Activated CD8-positive, alpha-beta memory T cell treated with anti-CD3 and anti-CD28 coated beads, Interleukin-2, amount 10 ng/mL, durations not matched to agents 7 days and 5 days (primary cell): ENCODE data around the gene ATG9A. TPM values are rescaled to one million over a fixed set of nuclear protein-coding genes. Genes with fewer than 3 reads are reported as not detected.

Experiments
- ATAC-seq: fragments of 150-1000 bp; cut with Tn5 transposase; one replicate; pipeline ENCODE4 v1.10.0; 2021; ENCODE audit warnings: moderate library complexity
- CTCF ChIA-PET: fragments of 350-600 bp; sonication (Branson Sonifier 250); formaldehyde crosslinking; loops from one replicate; lab custom pipeline; 2021; ENCODE audit warnings: antibody characterized with exemption; lab: Charles Lee
- DNase-seq: peaks from one replicate; pipeline ENCODE4 v3.0.0-alpha.2; 2020
- H3K27ac Mint-ChIP-seq: one replicate; pipeline ENCODE4 v1.8.0; 2021; ENCODE audit warnings: mild to moderate bottlenecking, mixed read lengths
- H3K27me3 Mint-ChIP-seq: one replicate; pipeline ENCODE4 v1.8.0; 2021; ENCODE audit warnings: mixed read lengths
- H3K36me3 Mint-ChIP-seq: one replicate; pipeline ENCODE4 v1.8.0; 2021; ENCODE audit warnings: mild to moderate bottlenecking, mixed read lengths
- H3K4me1 Mint-ChIP-seq: one replicate; pipeline ENCODE4 v1.8.0; 2021; ENCODE audit warnings: mixed read lengths
- H3K4me3 Mint-ChIP-seq: one replicate; pipeline ENCODE4 v1.8.0; 2021; ENCODE audit warnings: mild to moderate bottlenecking, moderate library complexity, mixed read lengths
- H3K9me3 Mint-ChIP-seq: one replicate; pipeline ENCODE4 v1.8.0; 2022; ENCODE audit warnings: low read depth, mixed read lengths
- total RNA-seq, 2 experiments: library from RNA; stranded (reverse); gene quantifications; one replicate each; pipeline ENCODE4 v1.2.3, GENCODE V29; 2021

Gene ATG9A, protein sequence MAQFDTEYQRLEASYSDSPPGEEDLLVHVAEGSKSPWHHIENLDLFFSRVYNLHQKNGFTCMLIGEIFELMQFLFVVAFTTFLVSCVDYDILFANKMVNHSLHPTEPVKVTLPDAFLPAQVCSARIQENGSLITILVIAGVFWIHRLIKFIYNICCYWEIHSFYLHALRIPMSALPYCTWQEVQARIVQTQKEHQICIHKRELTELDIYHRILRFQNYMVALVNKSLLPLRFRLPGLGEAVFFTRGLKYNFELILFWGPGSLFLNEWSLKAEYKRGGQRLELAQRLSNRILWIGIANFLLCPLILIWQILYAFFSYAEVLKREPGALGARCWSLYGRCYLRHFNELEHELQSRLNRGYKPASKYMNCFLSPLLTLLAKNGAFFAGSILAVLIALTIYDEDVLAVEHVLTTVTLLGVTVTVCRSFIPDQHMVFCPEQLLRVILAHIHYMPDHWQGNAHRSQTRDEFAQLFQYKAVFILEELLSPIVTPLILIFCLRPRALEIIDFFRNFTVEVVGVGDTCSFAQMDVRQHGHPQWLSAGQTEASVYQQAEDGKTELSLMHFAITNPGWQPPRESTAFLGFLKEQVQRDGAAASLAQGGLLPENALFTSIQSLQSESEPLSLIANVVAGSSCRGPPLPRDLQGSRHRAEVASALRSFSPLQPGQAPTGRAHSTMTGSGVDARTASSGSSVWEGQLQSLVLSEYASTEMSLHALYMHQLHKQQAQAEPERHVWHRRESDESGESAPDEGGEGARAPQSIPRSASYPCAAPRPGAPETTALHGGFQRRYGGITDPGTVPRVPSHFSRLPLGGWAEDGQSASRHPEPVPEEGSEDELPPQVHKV
- 10 to 100 TPM; 56.6 to 60.7 TPM for total RNA-seq

DNA sequence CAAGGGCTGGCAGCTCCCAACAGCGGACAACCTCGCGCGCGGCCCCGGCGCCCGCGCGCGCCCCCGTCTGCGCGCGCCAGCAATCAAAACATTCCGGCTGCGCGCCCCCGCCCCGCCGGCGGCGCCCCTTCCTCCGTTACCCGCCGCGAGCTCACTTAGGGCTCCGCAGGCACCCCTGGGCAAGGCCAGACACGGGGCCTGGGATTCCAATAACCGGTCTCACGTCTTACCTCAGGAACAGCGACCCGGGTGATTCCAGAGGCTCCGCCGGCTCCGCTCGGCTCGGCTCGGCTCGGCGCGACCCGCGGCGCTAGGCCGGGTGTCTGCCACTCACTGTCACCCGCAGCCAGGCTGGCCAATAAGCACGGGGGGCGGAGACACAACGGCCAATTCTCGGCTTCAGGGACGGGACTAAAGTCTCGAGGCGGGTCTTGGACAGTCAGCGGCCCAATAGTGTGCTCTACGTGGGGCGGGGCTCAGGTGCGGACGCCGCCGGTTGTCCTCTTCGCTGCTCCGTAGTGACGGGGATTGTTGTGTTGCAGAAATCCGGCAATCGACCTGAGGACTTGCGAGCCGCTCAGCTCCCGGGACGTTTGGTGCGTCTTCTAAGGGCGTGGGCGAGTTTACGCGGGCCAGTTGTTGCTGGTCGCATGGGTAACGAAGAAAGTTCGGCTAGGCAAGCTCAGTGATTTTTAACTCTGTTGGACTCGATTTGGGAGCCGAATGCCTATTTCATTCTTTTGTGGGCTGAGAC, at the start of gene ATG9A, which contains the start of gene ANKZF1:
TSS of gene ATG9A (minus strand) at position 332 of the 754 bp plus-strand sequence. CDS start 1,612 bp downstream, outside the sequence.
TSS of gene ANKZF1 (plus strand) at position 502 of the 754 bp plus-strand sequence. CDS start 452 bp downstream, outside the sequence.
- Mint-ChIP-seq H3K27me3 (no peaks in the 10 kb centered on the region), H3K4me3 (peak within 1 kb of the TSS; percentile 98), H3K4me1 (peaks cover 65% of the 10 kb centered on the region), H3K9me3 (no peaks in the 10 kb centered on the region), H3K36me3 (peaks cover 54% of the 10 kb centered on the region), H3K27ac (peak within 1 kb of the TSS; percentile 95)
- ATAC-seq = peak; percentile 98
- peak; percentile 100 for DNase-seq
- CTCF ChIA-PET = interaction anchor here (0.7 to 3.3 kb wide), 19 partner anchors 10 to 382 kb away, joined by 3 to 24 read pairs (median 7); partner anchors contain the start of genes ABCB6, CNPPD1, GLB1L and NHEJ1

DNA sequence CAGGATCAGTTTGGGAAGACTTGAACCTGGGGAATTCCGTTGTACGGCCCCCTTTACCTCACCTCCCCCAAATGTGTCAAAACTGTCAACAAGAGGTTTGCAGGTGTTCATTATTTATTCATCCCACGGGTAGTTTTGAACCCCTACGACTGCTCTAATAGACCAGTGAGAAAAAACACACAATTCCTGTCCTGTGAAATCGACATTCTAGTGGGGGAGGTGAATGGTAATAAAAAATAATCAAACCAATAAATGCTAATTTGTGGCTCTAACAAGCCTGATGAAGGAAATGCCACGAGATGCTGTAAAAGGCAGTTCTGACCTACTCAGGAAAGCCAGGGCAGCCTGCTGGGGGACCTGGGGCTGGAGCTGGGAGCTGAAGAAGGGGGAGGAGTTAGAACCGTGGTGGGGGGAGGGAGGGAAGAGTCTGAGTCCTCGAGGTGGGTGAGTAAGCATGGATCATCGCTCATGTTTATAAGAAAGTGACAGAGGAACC, 49.3 kb upstream of the ATG9A start:
- peak overlapping the region; percentile 95 for H3K27ac Mint-ChIP-seq
- DNase-seq (no peak), ATAC-seq (no peak)
- CTCF ChIA-PET = interaction anchor here (0.6 to 14.8 kb wide), 31 partner anchors 10 to 381 kb away, joined by 3 to 260 read pairs (median 4); partner anchors contain the start of genes GLB1L, NHEJ1, STK16 and TUBA4A
- H3K4me1 Mint-ChIP-seq = peaks cover 32% of the 10 kb centered on the region
- peak overlapping the region; percentile 94 for H3K4me3 Mint-ChIP-seq
- H3K36me3 Mint-ChIP-seq = peaks cover 12% of the 10 kb centered on the region
- no peaks in the 10 kb centered on the region for H3K27me3 Mint-ChIP-seq
- no peaks in the 10 kb centered on the region for H3K9me3 Mint-ChIP-seq

- CTCF ChIA-PET = interaction anchor here (0.6 to 14.8 kb wide), 28 partner anchors 8 to 380 kb away, joined by 3 to 260 read pairs (median 6); partner anchors contain the start of genes ABCB6, ANKZF1, ATG9A and DNPEP
- no peaks in the 10 kb centered on the region for H3K27me3 Mint-ChIP-seq
- peaks cover 32% of the 10 kb centered on the region for H3K4me1 Mint-ChIP-seq
- DNase-seq = peak; percentile 81
- peak overlapping the region; percentile 95 for H3K27ac Mint-ChIP-seq
- peak overlapping the region; percentile 94 for H3K4me3 Mint-ChIP-seq
- H3K9me3 Mint-ChIP-seq = no peaks in the 10 kb centered on the region
- ATAC-seq = peak; percentile 9
- H3K36me3 Mint-ChIP-seq = peaks cover 10% of the 10 kb centered on the region
Measured at GRCh38 chr2:219277703-219278654, 48.5 kb upstream of the ATG9A start.

GRCh38 chr2:219274361-219274921, 45.0 kb upstream of the ATG9A start:
- Mint-ChIP-seq H3K4me1 (peaks cover 20% of the 10 kb centered on the region), H3K36me3 (no peaks in the 10 kb centered on the region), H3K9me3 (no peaks in the 10 kb centered on the region), H3K27ac (no peak overlapping the region), H3K4me3 (no peak overlapping the region), H3K27me3 (peaks cover 2% of the 10 kb centered on the region)
- CTCF ChIA-PET = interaction anchor here (1.1 to 14.8 kb wide), 4 partner anchors 18 to 155 kb away, joined by 3 to 260 read pairs (median 4); partner anchors contain the start of gene NHEJ1
- ATAC-seq = no peak
- DNase-seq = no peak

DNA sequence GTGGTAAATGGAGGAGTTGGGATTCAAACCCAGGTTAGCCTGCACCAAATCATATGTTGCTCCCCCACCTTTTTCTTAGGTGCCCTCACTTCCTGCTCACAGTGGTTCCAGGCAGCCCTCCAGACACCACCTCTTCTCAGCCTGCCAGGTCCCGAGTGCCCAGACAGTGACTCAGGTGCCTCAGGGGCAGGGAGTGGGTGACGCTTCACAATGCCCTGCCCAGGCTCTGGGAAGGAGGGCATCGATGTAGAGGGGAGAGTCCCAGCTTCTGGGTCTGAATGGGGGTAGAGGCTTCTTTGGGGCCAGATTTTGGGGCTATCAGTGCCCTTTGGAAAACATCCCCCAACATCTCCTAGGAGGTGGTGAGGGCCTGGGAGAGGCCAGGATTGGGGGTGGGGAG, 44.5 kb upstream of the ATG9A start:
- Mint-ChIP-seq H3K4me3 (no peak overlapping the region), H3K4me1 (peaks cover 19% of the 10 kb centered on the region), H3K36me3 (no peaks in the 10 kb centered on the region), H3K27ac (no peak overlapping the region), H3K27me3 (peaks cover 2% of the 10 kb centered on the region), H3K9me3 (no peaks in the 10 kb centered on the region)
- ATAC-seq = no peak
- no peak for DNase-seq
- CTCF ChIA-PET = interaction anchor here (1.0 to 14.8 kb wide), 4 partner anchors 18 to 154 kb away, joined by 3 to 260 read pairs (median 4); partner anchors contain the start of gene NHEJ1

GRCh38 chr2:219272995-219273394, 43.6 kb upstream of the ATG9A start:
- CTCF ChIA-PET = interaction anchor here (1.0 to 14.8 kb wide), 3 partner anchors 11 to 26 kb away, joined by 3 to 260 read pairs (median 3); no protein-coding TSS in a partner anchor
- ATAC-seq = no peak

GRCh38 chr2:219272356-219272755, 42.9 kb upstream of the ATG9A start:
- Mint-ChIP-seq H3K27me3 (peaks cover 2% of the 10 kb centered on the region), H3K4me3 (no peak overlapping the region)
- no peak for ATAC-seq

More at GRCh38 chr2:219272995-219273394, 43.6 kb upstream of the ATG9A start:
- H3K4me1 Mint-ChIP-seq = peaks cover 10% of the 10 kb centered on the region
- H3K9me3 Mint-ChIP-seq = no peaks in the 10 kb centered on the region
- H3K4me3 Mint-ChIP-seq = no peak overlapping the region
- no peaks in the 10 kb centered on the region for H3K36me3 Mint-ChIP-seq
- DNase-seq = no peak
- H3K27ac Mint-ChIP-seq = no peak overlapping the region
- peaks cover 2% of the 10 kb centered on the region for H3K27me3 Mint-ChIP-seq

DNA sequence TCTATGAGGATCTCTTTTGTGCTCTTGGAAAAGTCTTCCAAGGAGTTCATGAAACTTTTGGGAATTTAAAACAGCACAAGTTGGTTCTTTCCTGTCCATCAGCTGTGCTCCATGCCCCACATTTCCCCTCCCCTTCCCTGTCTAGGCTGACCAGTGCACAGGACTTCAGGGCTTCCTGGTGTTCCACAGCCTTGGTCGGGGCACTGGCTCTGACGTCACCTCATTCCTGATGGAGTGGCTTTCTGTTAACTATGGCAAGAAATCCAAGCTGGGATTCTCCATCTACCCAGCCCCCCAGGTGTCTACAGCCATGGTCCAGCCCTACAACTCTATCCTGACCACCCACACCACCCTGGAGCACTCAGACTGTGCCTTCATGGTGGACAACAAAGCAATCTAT, 41.6 kb upstream of the ATG9A start:
- ATAC-seq = no peak
- no peaks in the 10 kb centered on the region for H3K4me1 Mint-ChIP-seq
- CTCF ChIA-PET = interaction anchor here (0.9 to 4.5 kb wide), 3 partner anchors 7 to 111 kb away, joined by 3 to 16 read pairs (median 3); partner anchors contain the start of genes DNAJB2 and NHEJ1
- peaks cover 2% of the 10 kb centered on the region for H3K27me3 Mint-ChIP-seq
- H3K9me3 Mint-ChIP-seq = no peaks in the 10 kb centered on the region
- no peak overlapping the region for H3K27ac Mint-ChIP-seq
- DNase-seq = no peak
- no peaks in the 10 kb centered on the region for H3K36me3 Mint-ChIP-seq
- no peak overlapping the region for H3K4me3 Mint-ChIP-seq

More at GRCh38 chr2:219272356-219272755, 42.9 kb upstream of the ATG9A start:
- no peak for DNase-seq
- Mint-ChIP-seq H3K27ac (no peak overlapping the region), H3K4me1 (peaks cover 3% of the 10 kb centered on the region), H3K36me3 (no peaks in the 10 kb centered on the region), H3K9me3 (no peaks in the 10 kb centered on the region)
- CTCF ChIA-PET = interaction anchor here (1.3 to 14.8 kb wide), 2 partner anchors 10 to 20 kb away, joined by 3 to 260 read pairs; no protein-coding TSS in a partner anchor

DNA sequence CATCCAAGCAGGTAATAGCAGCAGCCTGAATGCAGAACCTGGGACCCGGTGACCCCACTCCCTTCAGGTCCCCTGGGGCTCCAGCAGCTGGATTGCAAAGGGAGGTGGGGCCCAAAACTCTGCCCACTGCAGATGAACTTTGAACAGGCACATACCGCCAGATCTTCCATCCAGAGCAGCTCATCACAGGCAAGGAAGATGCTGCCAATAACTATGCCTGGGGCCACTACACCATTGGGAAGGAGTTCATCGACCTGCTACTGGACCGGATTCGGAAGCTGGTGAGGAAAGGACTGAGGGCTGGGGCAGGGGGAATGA, 40.6 kb upstream of the ATG9A start:
- no peak for ATAC-seq
- H3K36me3 Mint-ChIP-seq = no peaks in the 10 kb centered on the region
- H3K27me3 Mint-ChIP-seq = peaks cover 2% of the 10 kb centered on the region
- H3K27ac Mint-ChIP-seq = no peak overlapping the region
- H3K4me3 Mint-ChIP-seq = no peak overlapping the region
- no peak for DNase-seq
- H3K4me1 Mint-ChIP-seq = no peaks in the 10 kb centered on the region
- CTCF ChIA-PET = interaction anchor here (0.8 to 4.5 kb wide), 5 partner anchors 8 to 76 kb away, joined by 3 to 16 read pairs (median 4); partner anchors contain the start of gene DNAJB2
- no peaks in the 10 kb centered on the region for H3K9me3 Mint-ChIP-seq

- no peak overlapping the region for H3K27ac Mint-ChIP-seq
- ATAC-seq (no peak), DNase-seq (no peak)
- H3K27me3 Mint-ChIP-seq = peaks cover 2% of the 10 kb centered on the region
- no peaks in the 10 kb centered on the region for H3K36me3 Mint-ChIP-seq
- CTCF ChIA-PET = interaction anchor here (1.3 to 4.5 kb wide), 3 partner anchors 9 to 26 kb away, joined by 4 to 16 read pairs (median 8); partner anchors contain the start of gene DNAJB2
- H3K4me1 Mint-ChIP-seq = no peaks in the 10 kb centered on the region
- H3K9me3 Mint-ChIP-seq = no peaks in the 10 kb centered on the region
- H3K4me3 Mint-ChIP-seq = no peak overlapping the region
Measured at GRCh38 chr2:219269362-219270054, 40.1 kb upstream of the ATG9A start.
